C4-2B (cell line): ENCODE measurements around the gene DCUN1D4.

Experiments
- CTCF ChIP-seq: fragments of 450-650 bp; conservative IDR thresholded peaks from 2 replicates; pipeline ENCODE4 v1.5.1; 2017; ENCODE audit warnings: mild to moderate bottlenecking
- ZFX ChIP-seq: fragments of 450-650 bp; IDR thresholded peaks from 2 replicates; pipeline ENCODE4 v1.6.1; 2017

- TF ChIP-seq CTCF (no peak), ZFX (no peak)
Observed at GRCh38 chr4:51870441-51871188, 27.7 kb downstream of the DCUN1D4 start.
